ENCODE data around the gene CXCR2.

DNA sequence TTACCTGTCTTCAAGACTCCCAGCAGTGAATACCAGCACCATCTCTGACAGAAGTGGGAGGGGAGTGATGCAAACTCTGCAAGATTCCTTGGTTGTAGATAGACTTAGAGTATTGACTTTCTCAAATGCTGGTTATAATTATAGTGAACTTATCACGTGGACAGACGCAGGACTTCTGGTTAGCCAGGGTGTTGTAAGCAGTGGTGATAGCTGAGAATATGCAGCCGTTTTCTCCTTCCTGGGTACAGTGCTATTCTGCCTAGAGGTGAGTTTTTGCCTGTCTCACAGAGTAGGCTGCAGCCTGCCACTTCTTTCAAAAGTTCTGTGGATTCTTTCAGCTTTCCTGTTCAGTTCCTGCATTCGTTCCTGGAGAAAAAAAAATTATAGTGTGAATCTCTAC, 733 bp upstream of the CXCR2 start:
- TF ChIP-seq, protein P1, sequence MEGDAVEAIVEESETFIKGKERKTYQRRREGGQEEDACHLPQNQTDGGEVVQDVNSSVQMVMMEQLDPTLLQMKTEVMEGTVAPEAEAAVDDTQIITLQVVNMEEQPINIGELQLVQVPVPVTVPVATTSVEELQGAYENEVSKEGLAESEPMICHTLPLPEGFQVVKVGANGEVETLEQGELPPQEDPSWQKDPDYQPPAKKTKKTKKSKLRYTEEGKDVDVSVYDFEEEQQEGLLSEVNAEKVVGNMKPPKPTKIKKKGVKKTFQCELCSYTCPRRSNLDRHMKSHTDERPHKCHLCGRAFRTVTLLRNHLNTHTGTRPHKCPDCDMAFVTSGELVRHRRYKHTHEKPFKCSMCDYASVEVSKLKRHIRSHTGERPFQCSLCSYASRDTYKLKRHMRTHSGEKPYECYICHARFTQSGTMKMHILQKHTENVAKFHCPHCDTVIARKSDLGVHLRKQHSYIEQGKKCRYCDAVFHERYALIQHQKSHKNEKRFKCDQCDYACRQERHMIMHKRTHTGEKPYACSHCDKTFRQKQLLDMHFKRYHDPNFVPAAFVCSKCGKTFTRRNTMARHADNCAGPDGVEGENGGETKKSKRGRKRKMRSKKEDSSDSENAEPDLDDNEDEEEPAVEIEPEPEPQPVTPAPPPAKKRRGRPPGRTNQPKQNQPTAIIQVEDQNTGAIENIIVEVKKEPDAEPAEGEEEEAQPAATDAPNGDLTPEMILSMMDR (IDR thresholded peaks at IDR 0.05): no peak
- TF ChIP-seq EP300 (IDR thresholded peaks at IDR 0.05) (no peak), POLR2A (IDR thresholded peaks at IDR 0.05) (no peak)
